ENCODE results near the gene TMEM269.

DNA sequence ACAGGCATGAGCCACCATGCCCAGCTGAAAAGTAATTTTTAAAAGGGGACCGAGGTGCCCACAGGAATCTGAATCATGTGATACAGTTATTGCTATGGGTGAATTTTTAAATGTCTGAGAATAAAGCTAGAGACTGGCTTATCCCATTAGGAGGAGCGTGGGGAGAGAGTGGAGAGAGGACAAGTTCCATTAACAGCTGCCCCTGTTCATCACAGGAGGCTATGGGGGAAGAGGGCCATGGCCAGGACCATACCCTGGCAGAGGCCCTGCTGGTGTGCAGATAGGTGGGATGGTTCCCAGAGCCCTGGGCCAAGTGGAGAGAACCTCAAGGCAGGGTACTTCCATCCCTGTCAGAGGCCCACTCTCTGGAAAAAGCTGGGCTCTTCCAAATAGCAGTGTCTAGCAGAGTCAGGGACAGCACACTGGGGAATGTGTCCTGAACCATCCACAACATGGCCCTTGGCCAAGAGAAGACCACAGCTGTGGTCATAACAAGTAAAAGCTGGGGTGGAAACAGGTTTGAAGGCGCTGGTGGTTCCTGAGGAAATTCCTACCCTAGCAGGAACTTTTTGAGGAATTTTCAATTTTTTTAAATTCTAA, 48.0 kb downstream of the TMEM269 start:
- TF ChIP-seq, protein P1, sequence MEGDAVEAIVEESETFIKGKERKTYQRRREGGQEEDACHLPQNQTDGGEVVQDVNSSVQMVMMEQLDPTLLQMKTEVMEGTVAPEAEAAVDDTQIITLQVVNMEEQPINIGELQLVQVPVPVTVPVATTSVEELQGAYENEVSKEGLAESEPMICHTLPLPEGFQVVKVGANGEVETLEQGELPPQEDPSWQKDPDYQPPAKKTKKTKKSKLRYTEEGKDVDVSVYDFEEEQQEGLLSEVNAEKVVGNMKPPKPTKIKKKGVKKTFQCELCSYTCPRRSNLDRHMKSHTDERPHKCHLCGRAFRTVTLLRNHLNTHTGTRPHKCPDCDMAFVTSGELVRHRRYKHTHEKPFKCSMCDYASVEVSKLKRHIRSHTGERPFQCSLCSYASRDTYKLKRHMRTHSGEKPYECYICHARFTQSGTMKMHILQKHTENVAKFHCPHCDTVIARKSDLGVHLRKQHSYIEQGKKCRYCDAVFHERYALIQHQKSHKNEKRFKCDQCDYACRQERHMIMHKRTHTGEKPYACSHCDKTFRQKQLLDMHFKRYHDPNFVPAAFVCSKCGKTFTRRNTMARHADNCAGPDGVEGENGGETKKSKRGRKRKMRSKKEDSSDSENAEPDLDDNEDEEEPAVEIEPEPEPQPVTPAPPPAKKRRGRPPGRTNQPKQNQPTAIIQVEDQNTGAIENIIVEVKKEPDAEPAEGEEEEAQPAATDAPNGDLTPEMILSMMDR (IDR thresholded peaks at IDR 0.05), result no peak
- TF ChIP-seq POLR2AphosphoS5 (IDR thresholded peaks at IDR 0.05), result no peak
- TF ChIP-seq POLR2A (IDR thresholded peaks at IDR 0.05), result no peak
